Smooth muscle cell of the brain vasculature (primary cell): ENCODE results near the gene IFNA2.
"Not testable (repeated sequence)": the region's sequence is repeated elsewhere in the genome, so short reads cannot be mapped to it uniquely, and the experiment has no call there.

Source experiments
- DNase-seq: peaks from one replicate; pipeline ENCODE4 v3.0.0-alpha.2; 2012; ENCODE audit warnings: low read depth, low spot score

IFNA2 gene

DNA sequence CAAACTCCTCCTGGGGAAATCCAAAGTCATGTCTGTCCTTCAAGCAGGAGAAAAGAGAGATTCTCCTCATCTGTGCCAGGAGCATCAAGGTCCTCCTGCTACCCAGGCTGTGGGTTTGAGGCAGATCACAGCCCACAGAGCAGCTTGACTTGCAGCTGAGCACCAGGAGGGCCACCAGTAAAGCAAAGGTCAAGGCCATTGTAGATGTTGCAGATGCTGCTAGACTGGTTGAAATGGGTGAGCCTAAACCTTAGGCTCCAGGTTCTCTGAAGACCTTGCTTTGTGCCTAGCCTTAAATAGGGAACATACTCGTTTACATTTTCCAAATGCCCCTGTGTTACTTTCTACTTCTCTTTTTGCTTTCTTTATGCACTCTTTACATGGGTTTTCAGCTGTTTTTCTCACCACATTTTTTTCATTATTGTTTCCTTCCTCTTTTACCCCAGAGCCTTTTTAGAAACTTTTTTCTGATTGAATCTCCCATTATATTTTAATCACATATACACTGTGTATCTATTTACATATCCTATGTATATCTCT is at the start of gene IFNA2:
Gene IFNA2, minus strand, starts transcription at position 268 of the 540 bp plus-strand sequence. Its CDS starts 69 bp downstream, at position 199.
- no peak for DNase-seq

DNA sequence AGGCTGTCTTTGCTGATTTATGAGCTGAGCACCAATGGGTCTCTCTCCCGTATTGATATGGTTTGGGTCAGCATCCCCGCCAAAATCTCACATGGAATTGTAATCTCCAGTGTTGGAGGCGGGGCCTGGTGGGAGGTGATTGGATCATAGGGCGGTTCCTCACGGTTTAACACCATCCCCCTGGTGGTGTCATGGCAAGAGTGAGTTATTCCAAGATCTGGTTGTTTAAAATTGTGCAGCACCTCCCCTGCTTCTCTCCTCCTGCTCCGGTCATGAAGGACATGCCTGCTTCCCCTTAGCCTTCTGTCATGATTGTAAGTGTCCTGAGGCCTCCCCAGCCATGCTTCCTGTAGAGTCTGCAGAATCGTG is 49.8 kb upstream of the IFNA2 start:
- not testable (repeated sequence) for DNase-seq

DNA sequence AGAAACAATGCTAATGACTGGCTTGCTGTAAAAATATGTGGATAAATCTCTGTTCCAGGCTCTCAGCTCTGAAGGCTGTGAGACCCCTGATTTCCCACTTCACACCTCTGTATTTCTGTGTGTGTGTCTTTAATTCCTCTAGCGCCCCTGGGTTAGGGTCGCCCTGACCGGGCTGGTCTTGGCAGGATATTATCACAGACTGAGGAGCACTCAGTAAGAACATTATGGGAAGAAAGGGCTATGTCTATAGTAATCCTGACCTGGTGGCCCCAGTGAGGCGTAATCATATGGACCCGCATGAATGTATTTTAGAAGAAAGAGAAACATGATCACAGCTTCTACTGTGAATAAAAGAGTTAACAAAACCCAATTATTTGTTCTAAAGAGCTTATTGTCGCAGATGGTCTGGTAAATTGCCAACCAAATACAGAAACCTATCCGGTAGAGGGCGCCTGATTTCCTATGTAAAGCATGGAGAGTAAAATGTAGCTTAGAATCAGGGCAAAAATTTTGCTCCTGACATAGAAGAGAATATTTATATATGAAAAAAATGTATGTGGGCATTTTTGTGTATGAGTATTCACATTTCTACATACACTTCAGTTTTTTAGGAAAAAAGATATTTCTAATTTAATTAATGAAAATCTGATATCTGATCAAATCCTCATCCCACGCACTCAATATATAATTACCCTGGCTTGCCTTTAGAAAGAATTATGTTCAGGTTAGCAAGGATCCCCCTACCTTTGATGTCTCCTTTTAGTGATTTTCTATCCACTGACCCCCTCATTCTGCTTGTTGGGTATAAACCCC is 49.2 kb upstream of the IFNA2 start:
- peak; percentile 44 for DNase-seq

DNA sequence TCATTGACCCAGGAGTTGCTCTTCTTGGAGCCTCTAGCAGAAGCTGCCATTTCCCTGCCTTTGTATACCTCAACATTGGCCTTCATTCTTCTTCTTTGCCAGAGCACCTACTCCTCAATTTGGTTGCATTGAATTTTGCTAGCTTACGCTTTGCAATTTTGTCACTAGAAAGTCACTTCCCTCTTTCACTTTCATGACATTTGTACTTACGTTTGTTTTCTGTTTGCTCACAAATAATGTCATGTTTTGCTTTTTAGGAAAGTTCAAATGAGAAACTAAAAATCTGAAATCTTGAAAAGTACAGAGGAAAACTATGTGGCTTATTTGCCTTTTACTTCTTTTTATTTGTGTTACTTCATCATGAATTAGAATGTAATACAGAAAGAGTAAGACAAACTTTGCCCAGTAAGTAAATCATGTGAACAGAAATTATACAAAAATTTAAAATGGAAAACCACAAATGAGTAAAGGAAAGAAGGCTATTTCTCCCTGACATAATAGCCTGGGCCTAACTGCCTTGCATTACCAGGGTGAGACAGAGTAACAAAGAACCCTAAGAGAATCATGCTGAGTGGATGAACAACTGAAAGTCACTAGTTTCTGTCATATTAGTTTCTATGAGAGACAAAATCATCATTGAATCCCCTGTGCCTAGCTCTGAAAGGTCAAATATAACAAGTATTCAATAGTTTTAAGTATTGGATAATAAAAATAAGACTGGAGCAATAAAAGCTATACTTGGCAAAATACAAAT is 47.7 kb upstream of the IFNA2 start:
- DNase-seq, result no peak

DNA sequence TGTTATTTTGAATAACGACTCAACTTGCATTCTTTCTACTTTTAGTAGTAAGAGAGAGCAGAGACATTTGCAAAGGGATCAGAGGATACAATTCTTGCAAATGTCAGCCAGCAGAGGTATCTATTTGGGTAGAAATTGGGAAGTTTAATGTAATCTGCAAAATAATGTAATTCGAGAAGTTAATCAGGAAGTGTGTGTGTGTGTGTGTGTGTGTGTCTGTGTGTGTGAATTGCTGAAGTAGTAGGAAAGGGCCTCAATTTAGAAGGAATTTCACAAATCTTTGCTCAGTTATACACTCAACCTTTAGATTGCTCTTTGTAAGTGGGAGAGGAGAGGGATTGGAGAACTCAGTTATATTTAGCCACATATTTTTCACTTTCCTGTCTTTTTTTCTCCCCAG is 44.0 kb upstream of the IFNA2 start:
- DNase-seq, result no peak

DNA sequence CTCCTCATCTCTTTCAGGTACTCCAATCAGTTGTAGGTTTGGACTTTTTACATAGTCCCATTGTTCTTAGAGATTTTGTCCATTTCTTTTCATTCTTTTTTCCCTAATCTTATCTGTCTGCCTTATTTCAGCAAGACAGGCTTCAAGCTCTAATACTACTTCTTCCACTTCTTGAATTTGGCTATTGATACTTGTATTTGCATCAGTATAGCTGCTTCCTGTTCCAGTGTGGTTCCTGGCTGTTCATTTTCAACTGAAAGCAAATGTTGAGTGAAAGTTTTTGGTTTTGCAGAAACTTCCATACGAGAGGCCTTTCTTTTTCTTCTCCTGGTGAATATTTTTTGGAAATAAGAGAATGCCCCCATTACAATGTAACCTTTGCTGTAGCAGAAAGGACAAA is 43.0 kb upstream of the IFNA2 start:
- DNase-seq, result no peak

DNA sequence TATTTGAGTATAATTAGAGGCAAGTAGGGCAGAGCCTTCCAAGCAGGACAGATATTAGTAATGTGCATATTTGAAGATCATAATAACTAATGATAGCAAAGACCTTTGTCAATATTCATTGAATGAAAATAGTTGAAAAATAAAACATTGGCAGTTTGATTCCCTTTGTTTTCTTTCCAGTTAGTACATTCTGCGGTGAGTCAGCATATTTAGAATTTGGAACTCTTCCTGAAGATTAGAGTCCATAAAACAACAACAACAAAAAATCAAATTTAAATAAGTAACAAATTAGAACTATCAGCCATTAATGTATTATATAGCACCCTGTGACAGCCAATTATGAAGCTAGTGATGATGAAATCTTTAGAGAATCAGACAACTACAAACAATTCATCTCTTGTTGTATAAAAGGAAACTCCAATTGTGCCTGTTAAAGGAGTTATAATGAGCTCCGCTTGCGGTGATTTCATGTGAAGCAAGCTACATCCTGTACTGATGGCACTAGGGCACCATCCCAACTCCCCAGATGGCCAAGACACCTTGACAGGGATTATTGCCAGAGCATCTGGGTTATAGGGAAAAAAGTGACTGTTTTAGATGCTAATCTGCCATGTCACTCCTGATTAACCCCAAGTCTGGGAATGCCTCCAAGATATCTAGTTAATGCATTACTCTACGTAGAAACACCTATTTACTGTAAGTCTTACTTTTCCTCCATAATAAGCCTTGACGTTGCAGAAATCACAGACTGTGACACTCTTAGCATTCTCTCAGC is 30.5 kb upstream of the IFNA2 start:
- DNase-seq, result no peak

DNA sequence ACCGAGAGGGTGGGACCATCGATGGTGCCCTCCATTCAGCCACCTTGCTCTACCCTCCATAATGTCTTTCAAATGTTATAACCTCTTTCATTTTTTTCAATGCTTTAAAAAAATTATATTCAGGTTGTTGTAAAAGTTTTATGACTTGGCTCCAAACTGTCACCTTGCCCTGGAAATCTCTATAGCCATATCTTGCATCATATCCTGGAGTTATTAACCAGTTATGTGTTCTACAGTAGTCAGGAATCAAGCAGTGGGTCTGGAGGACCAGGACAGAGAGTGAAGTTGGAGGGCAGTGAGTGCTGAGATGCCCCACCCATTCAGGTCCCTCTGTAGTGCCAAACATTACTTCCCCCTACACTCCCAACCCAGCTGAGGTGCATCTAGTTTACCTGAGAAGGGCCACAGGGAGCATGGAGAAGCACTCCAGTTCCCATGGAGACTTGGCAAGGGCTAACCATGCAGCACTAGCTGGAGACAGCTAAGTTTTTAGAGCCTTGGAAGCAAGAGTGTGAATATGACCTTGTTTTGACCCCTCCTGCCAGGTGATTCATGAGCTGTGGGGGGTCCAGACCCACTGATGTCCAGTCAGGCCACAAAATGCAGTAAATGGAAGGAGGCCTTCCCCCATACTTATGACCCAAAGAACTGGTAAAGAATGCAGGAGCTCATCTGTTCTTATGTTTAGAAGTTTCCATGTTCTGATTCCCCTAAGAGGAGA is 29.2 kb upstream of the IFNA2 start:
- DNase-seq, result no peak

DNA sequence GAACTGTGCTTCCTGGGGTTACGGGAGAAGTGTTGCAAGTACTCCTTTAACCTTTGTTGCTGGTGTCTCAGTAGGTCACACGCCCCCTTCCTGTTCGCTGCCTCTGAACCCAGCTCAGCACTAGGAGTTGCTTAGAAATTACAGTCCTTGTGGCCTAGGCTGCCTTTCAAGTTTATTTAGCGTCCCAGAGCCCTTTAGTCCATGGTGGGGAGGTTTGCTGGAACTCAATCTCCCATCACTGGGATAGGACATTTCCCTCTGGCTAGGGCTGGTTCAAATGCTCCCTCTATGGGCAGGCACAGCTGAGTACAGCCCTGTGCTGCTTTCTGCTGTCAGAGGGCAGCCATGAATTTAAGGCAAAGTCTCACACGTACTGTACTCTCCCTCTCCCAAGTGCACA is 28.4 kb upstream of the IFNA2 start:
- DNase-seq, result no peak

DNA sequence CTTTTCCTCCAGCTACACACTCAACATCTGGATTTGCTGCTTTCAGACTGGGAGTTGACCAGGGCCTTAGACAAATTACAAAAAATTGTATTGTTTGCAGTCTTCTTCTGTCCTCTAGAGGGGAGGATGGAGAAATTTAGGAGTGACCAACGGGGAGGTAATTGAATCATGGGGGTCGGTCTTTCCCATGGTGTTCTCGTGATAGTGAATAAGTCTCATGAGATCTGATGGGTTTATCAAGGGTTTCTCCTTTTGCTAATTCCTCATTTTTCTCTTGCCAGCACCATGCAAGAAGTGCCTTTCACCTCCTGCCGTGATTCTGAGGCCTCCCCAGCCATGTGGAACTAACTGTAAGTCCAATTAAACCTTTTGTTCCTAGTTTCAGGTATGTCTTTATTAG is 28.0 kb upstream of the IFNA2 start:
- DNase-seq, result no peak

DNA sequence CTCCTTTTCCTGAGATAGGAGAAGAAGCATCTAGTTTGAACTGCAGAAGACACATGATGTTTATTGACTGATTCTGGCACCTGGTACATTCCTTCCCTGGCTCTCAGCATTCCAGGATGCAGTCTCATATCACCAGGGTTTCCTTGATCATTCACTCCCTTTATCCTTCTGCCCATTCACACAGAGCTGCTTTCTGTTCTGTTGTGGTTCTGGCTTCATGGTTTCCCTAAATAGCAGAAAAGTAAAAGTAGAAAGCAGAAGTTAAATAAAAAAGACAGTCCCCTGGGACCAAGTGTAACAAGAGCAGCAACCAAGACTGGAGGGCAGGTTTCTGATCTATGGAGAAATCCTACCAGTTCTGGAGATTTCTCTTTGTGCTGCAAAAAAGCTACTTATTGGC is 26.9 kb upstream of the IFNA2 start:
- no peak for DNase-seq

DNA sequence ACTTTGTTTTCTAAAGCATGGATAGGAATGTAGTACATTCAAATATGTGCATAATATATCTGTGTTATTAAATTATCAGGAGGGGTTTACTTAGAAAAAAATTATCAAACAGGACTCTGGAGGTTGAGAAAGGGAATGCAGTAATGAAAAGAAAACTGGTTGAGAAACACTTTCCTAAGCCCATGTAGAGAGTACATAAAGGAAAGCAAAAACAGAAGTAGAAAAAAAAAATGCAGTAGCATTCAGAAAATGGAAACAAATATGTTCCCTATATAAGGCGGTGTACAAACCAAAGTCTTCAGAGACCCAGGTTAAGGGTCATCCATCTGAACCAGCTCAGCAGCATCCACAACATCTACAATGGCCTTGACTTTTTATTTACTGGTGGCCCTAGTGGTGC is 23.6 kb upstream of the IFNA2 start, which contains the start of gene IFNA8:
Gene IFNA8, plus strand, starts transcription at position 301 of the 400 bp plus-strand sequence. Its CDS starts 60 bp downstream, at position 361.
- DNase-seq, result no peak

DNA sequence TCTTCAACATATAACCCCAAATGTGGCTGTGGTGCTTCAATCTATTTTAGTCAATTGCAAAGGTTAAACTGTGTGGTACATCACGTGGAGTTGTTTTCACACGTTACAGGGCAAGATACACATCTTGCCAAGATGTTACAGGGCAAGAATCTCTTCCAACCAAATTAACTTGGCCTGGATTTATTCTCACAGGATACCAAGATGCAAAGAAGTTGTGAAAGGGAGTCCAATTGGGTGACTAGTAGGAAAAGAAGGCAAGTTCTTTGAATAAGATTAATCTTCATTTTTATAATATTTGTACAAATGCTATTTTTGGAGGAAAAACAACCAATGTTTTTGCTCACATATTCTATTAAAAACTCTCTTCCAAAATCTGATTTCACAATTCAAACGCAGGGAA is 18.9 kb upstream of the IFNA2 start:
- DNase-seq, result no peak

DNA sequence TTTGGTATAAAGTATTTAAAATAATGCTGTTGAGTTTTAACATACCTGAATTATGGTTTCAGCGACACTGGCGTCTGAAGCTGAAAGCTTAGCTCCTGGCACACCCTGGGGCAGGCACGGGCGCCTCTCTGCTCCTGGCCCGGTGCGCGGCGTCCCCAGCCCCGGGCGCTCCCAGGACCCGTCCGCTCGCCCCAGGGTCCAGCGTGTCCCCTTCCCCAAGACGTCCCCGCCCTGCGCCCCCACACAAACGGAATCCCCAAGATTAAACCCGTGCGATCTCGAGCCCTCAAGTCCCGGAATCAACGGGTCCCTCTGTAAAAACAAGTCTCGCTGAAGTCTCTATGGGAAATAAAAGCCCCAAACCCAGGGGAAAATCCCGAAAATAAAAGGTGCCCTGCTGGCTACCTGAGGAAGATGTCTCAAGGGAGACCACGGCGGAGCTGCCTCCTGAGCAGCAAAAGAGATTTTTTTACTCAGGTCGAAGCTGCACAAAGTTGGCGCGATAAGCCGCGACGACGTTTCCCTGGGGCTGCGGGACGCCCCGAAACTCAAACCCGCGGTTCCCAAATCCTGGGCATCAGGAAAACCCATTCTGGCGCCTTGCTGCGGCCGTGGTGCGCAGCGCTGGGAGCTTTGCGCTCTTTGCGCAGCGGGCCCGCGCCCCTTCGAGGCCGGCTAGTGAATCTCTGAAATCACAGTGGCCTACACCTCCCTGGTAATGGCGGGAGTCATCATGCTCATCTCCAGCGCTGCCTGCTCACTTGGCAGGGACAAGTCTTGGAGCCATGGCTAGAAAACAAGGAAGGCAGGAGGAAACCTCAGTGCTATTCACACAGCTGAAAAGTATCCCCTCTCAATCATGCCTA is 17.4 kb upstream of the IFNA2 start:
- DNase-seq, result no peak

DNA sequence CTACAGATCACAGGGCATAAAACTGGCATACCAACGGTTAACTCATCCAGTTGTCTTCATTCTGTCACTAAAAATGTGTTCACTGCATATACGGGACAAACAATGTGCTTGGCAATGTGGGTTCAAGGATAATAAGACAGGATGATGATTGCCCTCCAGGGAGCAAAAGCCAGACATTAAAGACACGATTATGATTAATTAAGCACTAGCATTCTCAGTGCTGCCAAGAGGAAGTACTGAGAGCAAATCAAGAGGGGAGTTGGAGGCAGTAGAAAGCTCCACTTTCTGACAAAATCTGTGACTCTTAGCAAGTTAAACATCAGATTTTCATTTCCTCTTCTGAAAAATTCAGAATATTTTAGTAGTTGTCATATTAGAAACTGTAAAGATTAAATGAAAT is 14.8 kb upstream of the IFNA2 start:
- no peak for DNase-seq

DNA sequence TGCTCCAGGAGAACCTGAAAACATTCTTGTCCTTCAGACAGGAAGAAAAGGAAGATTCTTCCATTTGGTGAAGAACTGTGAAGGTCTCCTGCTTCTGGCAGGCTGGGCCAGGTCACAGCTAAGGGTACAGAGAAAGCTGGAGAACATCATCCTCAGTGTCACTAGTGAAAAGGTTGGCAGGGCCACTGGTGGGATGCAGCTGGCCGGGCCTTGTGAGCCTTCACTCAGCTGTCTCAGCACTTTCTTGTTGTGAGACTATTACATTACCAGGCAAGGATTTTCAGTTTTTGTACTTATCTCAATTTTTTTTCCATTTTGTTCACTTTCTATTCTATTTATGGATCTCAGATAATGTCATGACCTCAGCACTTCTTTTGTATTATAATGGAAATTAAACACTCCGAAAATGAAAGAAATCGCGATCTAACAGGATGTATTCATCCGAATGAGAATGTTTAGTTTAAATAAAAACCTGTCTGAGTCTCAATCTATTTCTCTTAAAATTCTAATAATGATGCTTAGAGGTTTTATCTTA is 13.8 kb upstream of the IFNA2 start:
- DNase-seq, result no peak

DNA sequence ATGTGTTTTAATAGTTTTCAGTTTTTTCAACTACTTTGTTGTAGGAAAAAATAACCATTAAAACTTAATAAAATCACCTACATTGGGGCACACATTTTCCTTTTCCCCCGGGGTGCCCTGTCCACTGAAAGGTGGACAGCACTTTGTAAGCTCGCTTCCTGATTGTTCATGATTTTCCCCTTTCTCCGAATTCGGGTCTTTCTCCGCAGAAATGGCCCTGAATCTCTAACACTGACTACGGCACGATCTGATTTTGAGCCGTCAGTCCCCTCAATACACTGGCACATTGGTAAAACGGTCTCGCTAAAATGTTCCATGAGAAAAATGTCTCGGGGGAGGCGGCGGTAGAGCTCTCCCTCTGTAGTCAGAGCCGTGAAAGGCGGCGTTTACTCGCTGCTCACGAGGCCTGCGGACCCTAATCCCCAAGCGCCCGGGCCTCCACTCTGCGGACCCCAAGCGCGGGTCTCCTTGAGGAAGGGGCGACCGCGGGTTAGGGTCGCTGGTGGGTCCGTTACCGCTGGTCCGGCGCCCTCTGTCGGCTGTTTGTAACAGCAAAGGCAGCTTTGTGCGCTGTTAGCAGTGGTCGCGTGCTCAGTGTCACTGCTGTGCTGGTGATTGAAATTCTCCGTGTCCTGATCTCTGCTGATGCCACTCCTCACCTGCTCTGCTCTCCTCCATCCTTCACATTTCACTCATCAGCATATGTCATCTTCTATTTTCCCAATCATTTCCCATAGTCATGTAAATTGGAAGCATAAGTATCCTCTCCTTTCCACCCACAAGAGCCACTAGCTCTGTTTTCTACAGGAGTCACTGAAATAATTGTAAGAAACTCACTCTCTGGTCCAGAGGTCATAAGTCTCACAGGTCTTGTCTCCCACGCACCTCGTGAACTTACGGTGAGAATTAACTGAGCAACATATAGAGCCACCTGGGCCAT is 10.8 kb upstream of the IFNA2 start:
- DNase-seq, result no peak

DNA sequence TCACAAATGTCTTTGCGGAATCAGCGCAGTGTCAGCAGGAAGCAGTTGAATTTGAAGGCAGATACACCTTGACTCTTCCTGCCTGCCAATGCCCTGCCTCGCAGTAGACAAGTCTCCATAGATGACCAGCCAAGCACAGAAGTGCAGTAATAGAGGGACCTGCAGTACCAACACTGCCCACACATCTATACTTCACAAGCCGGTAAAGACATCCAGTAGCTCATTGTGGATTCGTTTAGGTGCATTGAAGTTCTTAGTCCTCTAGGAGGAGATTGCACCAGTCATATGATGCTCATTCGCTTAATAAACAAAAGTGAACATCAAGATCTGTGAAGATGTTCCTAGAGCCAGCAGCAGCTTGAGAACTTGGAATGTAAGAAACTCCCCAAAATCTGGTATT is 7.1 kb upstream of the IFNA2 start:
- no peak for DNase-seq

DNA sequence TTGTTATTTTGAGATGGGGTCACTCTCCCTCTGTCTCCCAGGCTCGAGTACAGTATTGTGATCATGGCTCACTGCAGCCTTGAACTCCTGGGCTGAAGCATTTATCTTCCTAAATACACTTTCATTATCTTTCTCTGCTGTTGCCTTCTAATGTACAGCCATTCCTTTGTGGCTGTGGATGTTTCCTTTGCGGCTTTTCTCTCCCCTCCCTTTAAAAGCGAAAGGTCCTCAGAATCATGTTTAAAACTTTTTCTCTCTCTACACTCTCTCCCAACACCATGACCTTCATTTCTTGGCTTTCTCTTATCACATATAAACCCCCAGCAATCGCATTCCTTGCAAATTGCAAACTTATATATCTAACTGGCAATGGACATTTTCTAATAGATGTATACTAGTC is 1.6 kb downstream of the IFNA2 start:
- DNase-seq, result no peak
